GM11168 (cell line): ENCODE data around the gene UPK3A.
"Not testable (repeated sequence)": the region's sequence is repeated elsewhere in the genome, so short reads cannot be mapped to it uniquely, and the experiment has no call there.

ENCODE experiments used
- in situ Hi-C: fragments of 300-500 bp; cut with MboI; formaldehyde crosslinking; loops from one replicate; pipeline ENCODE4 v1.12.0; 2022; ENCODE audit warnings: low sequenced_read_pairs; ENCODE audit not compliant: unreplicated experiment

The UPK3A gene

DNA sequence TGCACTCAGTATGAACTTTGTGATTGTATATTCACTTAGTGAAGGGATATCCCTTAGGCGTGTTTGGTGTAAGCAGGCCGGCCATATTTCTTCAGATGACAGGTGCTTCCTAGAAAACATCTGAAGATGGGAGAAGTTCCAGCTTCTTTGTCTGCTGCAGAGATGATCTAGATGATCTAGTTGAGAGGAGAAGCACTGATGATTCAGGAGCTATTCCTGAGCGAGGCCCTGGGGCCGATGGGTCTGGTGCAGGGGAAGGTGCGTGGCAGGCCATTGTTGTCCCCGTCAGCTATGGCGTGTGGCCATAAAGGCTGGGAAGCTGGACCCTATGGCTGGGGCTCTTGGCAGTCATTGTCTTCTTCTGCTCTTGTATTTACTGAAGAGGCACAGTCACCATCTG, 38.9 kb downstream of the UPK3A start:
- in situ Hi-C loops, result no loop called here

DNA sequence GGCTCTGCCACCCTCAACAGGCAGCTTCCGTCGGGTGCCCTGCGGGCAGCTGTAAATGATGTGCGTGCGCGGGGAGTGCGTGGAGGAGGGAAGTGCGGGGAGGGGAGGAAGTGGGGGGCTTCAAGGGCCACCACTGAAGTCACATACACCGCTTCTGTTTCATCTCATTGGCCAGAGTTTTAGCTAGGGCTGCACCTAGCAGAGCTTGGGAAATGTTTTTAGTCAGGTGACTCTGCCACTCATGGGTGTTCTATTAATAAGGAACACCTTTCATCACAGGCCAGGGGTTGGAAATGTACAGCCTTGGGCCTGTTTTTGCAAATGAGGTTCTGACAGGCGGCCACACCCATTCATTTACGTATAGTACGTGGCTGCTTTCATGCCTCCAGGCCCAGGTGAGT, 39.6 kb downstream of the UPK3A start:
- in situ Hi-C loops, result no loop called here

DNA sequence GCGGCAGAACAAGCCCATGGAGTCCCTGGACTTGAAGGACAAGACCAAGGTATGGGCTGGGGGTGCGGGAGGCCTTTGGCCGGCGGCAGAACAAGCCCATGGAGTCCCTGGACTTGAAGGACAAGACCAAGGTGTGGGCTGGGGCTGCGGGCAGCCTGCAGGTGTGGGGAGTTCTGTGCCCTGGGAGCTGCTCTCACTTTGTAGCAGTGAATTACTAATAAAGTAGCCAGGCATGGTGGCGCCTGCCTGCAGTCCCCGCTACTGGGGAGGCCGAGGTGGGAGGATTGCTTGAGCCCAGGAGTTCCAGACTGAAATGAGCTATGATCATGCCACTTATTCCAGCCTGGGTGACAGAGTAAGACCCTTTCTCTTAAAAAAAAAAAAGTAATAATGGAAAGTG, 43.5 kb downstream of the UPK3A start:
- in situ Hi-C loops, result not testable (repeated sequence)

DNA sequence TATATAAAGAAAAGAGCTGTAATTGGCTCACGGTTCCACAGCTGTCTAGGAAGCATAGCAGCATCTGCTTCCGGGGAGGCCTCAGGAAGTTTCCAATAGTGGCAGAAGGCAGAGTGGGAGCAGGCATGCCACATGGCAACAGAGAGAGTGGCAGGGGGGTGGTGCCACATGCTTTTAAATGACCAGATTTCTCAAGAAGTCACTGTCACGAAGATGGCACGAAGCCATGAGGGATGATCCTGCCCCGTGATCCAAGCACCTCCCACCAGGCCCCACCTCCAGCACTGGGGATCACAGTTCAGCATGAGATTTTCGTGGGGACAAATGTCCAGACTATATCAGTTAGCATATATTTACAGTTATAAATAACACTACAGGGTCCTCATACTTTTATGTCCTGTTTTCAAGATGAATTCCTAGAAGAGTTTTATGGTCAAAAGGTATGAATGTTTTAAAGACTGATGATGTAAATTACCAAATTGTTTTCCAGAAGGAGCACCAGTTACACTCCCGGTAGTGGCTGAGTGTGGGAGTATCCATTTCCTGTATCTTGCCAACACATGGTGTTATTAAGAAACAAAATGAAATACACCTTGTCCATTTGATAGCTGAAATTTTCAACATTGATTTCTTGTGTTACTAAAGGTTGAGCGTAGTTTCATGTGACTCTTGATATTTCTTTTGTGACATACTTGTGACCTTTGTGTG, 44.2 kb downstream of the UPK3A start:
- in situ Hi-C loops, result no loop called here

DNA sequence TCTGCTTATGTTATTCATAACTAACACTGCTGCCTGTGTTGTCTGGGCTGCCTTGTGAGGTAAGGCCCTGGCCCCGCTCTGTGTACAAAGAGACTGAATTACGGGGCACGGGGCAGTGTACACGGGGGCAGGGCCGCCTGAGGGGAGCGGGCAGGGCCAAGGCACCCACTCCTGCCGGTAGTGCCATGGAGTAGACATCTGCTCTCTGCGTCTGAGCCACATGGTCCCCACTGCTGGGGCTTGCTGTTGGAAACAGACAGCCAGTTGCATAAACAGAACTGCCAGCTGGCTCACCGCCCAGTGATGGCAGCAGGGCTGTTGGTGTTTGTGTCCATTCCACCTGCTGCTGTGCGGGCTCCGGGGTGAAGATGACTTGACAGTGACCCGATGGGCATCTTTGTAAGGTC, 44.8 kb downstream of the UPK3A start:
- in situ Hi-C loops, result no loop called here

DNA sequence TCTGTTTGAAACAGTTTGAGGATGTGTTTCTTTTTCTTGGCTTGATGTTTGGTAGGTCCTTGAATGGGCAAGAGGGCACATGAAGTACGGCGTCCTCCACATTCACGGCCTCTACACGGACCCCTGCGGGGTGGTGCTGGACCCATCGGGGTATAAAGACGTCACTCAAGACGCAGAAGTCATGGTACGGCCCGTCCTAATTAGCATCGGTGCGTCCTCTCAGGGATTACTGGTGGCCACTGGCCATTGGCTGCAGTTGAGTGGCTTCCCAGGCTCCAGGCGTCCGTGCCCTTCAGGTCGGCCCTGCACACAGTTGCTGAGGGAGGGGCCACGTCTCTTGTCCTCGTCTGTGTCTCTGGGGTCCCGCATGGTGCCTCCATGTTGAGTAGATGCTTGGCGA, 45.8 kb downstream of the UPK3A start:
- in situ Hi-C loops, result no loop called here

DNA sequence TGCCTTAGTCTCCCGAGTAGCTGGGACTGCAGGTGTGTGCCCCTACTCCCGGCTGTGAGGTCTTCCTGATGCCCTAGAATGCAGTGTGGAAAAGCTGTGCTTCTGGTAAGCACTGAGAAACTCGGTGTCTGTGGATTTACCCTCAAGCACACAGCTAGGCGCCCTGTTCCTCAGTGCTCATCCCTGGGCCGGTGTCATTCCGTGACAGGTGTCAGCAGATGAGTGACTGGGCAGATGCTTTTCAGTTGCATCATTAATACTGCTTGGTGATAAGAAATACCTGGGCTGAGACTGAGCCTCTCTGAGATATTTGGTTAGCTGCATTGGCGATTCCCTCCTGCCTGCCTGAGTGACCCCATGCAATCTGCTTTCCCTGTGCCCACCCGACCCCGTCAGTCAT, 46.7 kb downstream of the UPK3A start:
- in situ Hi-C loops, result no loop called here

DNA sequence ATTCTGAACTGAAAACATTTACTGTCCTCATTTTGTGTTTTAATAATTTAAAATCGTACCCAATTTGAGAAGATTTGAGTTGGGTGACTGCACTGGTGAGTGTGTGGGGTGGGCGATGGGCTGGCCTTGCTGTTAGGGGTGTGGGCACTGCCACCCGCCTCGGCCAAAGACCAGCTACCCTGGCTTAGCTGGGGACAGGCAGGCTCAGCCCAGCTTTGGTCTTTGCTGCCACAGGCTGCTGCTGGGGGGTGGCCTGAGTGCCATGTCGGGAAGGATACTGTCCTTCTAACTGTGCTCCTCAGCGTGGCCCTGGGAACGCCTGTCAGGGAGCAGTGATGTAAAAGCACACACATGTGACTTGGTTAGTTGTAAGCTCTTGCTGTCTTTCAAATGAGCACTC, 47.3 kb downstream of the UPK3A start:
- in situ Hi-C loops, result no loop called here

DNA sequence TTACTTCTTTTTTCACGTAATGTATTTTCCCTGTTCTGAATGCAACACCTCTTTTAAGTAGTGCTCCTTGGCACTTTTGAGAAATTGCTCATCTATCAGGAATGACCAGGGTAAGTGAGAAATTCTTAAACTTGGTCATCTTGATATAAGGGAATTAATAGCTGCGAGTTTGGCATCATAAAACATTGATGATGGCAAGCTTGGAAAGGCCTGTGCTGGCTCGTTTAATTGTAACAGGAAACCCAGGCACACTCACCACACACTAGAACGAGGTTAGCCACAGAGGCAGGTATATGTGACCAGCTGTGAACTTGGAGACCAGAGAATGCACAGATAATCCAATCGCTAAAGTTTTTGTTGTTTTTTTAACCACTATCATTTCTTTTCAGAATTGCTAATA, 49.3 kb downstream of the UPK3A start:
- in situ Hi-C loops, result no loop called here

DNA sequence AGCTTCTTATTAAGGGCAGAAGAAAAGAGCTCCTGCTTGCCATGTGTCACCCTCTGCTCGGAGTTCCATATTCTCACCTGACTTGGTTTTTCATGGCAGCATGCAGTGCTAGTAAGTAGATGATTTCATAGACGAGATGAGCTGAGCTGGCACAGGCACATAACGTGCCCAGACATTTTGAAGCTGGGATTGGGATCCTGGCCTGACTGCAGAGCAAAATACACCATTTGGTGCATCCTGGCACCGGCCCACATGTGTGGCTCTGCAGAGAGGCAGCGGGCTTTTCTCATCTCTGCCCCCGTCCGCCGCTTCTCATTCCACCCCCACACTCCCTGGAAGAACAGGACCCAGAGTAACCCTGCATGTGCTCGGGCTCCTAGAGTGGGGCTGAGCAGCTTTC, 49.8 kb downstream of the UPK3A start:
- in situ Hi-C loops, result no loop called here

DNA sequence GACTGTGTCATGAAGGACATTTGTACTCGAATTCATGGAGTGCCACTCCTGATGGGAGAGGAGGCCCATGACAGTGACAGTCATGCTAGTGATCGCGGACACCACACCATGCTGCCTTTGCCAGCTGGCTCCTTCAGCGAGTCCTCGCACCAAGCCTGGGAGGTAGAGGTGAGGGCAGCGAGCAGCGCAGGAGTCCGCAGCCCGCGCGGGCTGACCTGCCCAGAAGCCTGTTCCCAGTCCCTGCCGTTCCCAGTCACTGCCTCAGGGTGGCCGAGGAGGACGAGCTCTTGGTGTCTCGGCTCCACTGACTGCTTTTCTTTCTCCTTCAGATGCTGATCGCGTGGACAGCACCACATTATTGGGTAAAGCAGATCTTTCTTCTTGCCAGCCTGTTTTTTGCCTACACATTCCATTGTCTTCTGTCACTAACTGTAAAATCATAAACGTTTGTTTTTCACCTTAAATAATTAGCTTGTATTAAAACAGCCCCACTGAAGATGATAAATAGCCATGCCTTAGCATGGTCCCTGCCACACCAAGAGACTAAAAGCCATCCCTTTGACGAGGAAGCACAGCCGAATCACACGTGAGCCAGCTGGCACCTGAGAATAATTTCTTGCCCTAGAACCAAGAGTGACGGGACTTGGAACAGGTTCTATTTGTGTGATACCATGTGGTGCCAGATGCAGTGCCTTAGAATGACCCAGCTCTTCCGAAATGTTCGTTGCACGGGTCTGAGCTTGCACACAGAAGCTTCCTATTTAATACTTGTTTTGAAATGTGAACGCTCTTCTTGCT, 50.5 kb downstream of the UPK3A start:
- in situ Hi-C loops, result no loop called here

DNA sequence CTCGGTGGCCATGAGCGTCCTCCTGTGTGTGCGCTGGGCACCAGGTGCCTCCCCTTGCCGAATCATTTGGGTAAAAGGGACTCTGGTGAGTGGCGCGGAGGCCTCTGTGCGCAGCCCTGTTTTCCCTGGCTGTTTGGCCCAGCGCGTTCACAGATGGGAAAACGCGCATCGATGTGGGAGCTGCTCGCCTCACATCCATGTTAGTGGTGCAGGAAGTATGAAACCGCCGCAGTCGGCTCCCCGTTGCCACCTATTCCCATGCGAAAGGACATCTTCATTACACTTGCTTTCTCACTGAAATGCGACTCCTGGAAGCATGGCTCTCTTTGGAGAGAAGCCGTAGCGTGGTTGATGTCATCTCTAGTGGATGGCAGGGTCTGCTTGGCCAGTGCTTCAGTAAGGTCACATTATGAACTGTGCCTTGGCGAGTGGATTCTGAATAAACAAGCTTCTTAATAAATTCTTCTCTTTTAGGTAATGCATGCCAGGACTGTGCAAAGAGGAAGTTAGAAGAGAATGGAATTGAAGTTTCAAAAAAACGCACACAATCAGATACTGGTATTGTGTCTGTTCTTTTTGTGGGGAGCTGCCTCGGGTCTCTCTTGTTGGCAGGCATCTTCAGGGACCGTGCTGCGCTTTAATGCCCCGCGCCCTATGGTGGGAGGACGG, 51.2 kb downstream of the UPK3A start:
- in situ Hi-C loops, result no loop called here

DNA sequence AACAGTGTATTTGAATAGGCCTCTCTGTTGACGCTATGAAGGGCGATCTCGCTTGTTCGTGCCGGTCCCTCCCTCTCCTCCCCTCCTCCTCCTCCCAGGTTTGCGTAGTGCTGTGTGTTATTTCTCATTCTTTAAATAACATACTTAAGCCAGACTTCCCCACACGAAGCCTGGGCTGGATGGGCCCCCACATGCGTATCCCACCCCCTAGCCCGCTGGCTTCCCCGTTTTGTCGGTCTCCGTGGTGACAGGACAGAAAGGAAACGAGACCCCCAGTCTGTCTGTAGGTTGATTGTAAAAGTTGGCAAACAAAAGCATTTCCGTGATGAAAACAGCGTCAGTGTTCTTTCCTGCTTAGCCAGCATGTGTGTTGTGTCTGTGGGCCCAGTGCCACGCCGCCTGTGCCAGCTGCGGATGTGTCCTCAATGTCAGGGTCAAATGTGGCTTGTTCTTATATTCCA, 52.3 kb downstream of the UPK3A start:
- in situ Hi-C loops, result no loop called here

DNA sequence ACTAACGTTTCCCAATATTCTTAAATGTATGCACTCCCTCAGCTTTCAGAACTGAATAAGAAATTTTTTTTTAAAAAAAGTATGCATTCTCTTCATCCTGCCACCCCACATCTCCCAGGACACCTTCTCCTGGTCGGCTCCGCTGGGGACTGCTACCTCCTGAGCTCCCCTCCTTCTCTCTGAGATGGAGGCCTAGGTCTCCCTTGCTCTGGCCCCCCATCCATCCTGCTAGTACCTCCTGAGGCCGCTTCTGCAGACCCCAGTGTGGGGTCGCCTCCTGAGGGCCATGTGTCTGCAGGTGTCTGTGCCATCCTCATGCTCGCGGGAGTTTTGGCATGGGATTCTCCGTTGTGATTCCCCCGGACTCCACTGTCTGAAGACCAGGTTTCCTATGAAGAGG, 52.8 kb downstream of the UPK3A start:
- in situ Hi-C loops, result no loop called here

DNA sequence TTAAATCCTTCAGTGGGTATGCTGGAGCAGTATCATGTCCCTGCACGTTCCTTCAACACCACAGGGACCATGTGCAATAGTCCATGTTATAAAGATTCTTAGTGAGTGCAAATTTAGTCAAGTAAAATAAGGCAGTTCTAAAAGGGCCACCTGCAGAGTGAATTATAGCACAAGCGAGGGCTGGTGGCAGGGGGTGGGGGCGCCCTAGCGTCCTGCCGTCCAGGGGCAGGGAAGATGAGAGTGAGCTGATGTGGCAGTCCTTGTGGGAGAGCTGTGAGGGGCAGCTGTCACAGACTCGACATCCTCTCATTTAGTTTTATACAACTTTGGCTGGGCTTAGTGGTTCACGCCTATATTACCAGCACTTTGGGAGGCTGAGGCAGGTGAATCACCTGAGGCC, 54.0 kb downstream of the UPK3A start:
- in situ Hi-C loops, result no loop called here

DNA sequence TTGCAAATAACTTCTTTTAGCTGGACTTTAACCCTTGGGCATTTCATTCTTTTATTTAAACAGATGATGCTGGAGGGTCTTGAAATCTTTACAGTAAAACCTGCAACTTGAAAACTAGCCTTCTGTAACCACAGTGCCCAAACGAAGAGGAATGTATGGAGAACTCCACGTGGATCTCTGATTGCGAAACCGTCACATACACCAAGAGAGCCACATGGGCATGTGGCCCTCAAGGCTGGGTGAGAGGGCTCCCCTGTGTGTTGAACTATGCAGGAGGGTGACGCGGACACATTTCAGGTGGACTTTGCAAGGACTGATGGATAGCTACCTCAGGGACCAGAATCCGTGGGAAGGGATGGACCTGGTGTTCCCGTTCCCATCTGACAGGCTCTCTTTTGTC, 55.6 kb downstream of the UPK3A start:
- in situ Hi-C loops, result no loop called here

DNA sequence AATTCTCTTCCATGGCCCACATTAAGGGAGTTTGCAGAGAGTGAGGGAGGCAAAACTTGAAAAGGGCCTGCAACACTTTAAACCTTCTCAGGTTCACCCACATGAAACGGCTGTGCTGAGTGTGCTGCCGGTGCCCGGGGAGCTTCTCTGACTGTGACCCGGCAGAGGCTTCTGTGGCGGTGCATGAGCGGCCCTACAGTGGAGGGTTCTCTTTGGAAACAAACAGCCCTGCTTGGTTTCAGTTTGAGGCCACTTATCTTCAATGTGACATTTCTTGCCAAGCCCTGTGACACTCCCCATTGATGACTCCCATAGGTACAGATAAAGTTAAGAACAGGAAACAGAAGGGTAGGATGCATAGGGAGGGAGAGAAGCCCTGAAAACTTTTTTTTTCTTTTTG, 56.7 kb downstream of the UPK3A start:
- in situ Hi-C loops, result no loop called here

DNA sequence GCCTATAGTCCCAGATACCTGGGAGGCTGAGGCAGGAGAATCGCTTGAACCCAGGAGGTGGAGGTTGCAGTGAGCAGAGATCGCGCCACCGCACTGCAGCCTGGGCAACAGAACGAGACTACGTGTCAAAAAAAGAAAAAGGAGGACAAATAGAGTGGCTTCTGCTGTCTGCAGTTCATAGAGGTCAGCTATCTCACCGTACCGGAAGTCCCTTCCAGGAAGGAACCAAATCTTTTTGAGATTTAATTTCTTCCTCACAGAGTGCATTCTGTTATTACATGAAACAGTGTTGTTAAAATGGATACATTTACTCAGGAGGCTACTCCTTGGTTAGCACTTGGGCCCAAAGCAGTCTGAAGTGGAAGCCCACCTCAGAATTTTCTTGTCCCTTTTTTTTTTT, 58.4 kb downstream of the UPK3A start:
- in situ Hi-C loops, result no loop called here

DNA sequence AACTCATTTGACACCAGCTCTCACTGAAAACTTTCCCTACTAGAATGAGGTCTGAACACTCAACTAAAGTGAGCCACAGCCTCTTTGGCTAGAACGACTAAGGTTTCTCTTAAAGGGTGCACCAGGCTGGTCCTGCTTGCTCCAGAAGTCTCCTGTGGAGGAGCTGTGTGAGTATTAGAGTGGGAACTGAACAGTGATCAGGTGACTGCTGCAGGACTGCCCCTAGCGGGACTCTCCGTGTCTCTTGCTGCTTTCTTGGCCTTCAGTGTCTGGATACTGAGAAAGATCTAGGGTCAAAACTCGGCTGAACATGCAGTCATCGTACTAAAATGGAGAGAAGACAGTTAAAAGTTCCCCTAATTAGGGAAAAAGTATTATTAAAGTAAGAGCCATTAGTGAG, 59.6 kb downstream of the UPK3A start:
- in situ Hi-C loops, result no loop called here
